GM23248 (cell line): ENCODE results near the gene CTAGE9. TPM values are rescaled to one million over a fixed set of nuclear protein-coding genes. Genes with fewer than 3 reads are reported as not detected.

Source experiments
- DNase-seq: peaks from one replicate; pipeline ENCODE4 v3.0.0-alpha.2; 2015
- H2AFZ ChIP-seq: fragments of 200-600 bp; sonication (generic); 2 replicates; pipeline ENCODE4 v1.6.1; 2016; ENCODE audit warnings: antibody characterized with exemption
- H3F3A ChIP-seq: fragments of 200-600 bp; sonication (generic); 2 replicates; pipeline ENCODE4 v1.6.1; 2016; ENCODE audit warnings: mild to moderate bottlenecking, antibody characterized with exemption, mixed run types; ENCODE audit not compliant: insufficient read depth
- H3K27ac ChIP-seq: fragments of 200-600 bp; sonication (generic); 2 replicates; pipeline ENCODE4 v1.5.1; 2016; ENCODE audit warnings: mild to moderate bottlenecking
- H3K27me3 ChIP-seq: fragments of 200-600 bp; sonication (generic); replicated peaks from 2 replicates; pipeline ENCODE4 v1.6.1; 2016; ENCODE audit warnings: mild to moderate bottlenecking; ENCODE audit not compliant: insufficient read depth
- H3K36me3 ChIP-seq: fragments of 200-600 bp; sonication (generic); 2 replicates; pipeline ENCODE4 v1.6.1; 2016; ENCODE audit warnings: low read depth, mild to moderate bottlenecking
- H3K4me1 ChIP-seq: fragments of 200-600 bp; sonication (generic); 2 replicates; pipeline ENCODE4 v1.6.1; 2016; ENCODE audit warnings: mild to moderate bottlenecking; ENCODE audit not compliant: insufficient read depth
- H3K4me2 ChIP-seq: fragments of 200-600 bp; sonication (generic); one replicate; pipeline ENCODE4 v1.6.1; 2016; ENCODE audit warnings: mild to moderate bottlenecking; ENCODE audit not compliant: unreplicated experiment
- H3K4me3 ChIP-seq: fragments of 200-600 bp; sonication (generic); 2 replicates; pipeline ENCODE4 v1.5.1; 2016; ENCODE audit warnings: mild to moderate bottlenecking
- H3K79me2 ChIP-seq: fragments of 200-600 bp; sonication (generic); 2 replicates; pipeline ENCODE4 v1.6.1; 2016; ENCODE audit warnings: mild to moderate bottlenecking; ENCODE audit not compliant: insufficient read depth
- H3K9ac ChIP-seq: fragments of 200-600 bp; sonication (generic); 2 replicates; pipeline ENCODE4 v1.6.1; 2016; ENCODE audit warnings: mild to moderate bottlenecking
- H3K9me2 ChIP-seq: fragments of 200-600 bp; sonication (generic); 2 replicates; pipeline ENCODE4 v1.6.1; 2016; ENCODE audit warnings: mixed run types, mild to moderate bottlenecking, moderate library complexity; ENCODE audit not compliant: insufficient read depth
- H3K9me3 ChIP-seq: fragments of 200-600 bp; sonication (generic); one replicate; pipeline ENCODE4 v1.6.1; 2017; ENCODE audit warnings: low read depth
- H4K20me1 ChIP-seq: fragments of 200-600 bp; sonication (generic); 2 replicates; pipeline ENCODE4 v1.6.0; 2016; ENCODE audit not compliant: insufficient read depth
- EZH2 ChIP-seq: fragments of 200-600 bp; sonication (generic); IDR thresholded peaks from 2 replicates; pipeline ENCODE4 v1.6.1; 2018; ENCODE audit warnings: antibody characterized with exemption, mild to moderate bottlenecking; ENCODE audit not compliant: insufficient read depth, poor library complexity, severe bottlenecking
- EZH2phosphoT487 ChIP-seq: fragments of 200-600 bp; sonication (generic); IDR thresholded peaks from 2 replicates; pipeline ENCODE4 v1.6.1; 2018; ENCODE audit warnings: antibody characterized with exemption, moderate library complexity, mild to moderate bottlenecking, low read depth; ENCODE audit not compliant: insufficient read depth
- WGBS, 2 experiments: methylation state at CpG; one replicate each; pipeline ENCODE4 v1.1.6; 2015 to 2017; ENCODE audit warnings: low lambda C conversion rate in 2 of 2, low coverage in 1 of 2; ENCODE audit errors: missing lambda C conversion rate in 2 of 2; 5-methylcytosine and 5-hydroxymethylcytosine counted together
- in situ Hi-C: fragments of 300-500 bp; cut with MboI; formaldehyde crosslinking; loops from 2 replicates; pipeline ENCODE4 v1.15.0; 2020
- polyA plus RNA-seq: library from polyadenylated mRNA; unstranded; fragments of >200 nt; fragmentation: Nextera tagmentation; extraction: Ambion mirVana; gene quantifications from 2 replicates; pipeline ENCODE4 v1.2.1, GENCODE V29; 2016
- total RNA-seq: library from RNA; depleted of rRNA; stranded (reverse); fragments of >200 nt; shearing (Covaris generic); gene quantifications from 2 replicates; pipeline ENCODE4 v1.2.3, GENCODE V29; 2014

CTAGE9 gene
- total and polyA plus RNA-seq, 2 experiments from 2014 or later = not detected

- H3K36me3 ChIP-seq = no peaks in the 10 kb centered on the region
- H3K27me3 ChIP-seq = no peaks in the 10 kb centered on the region
- DNase-seq = peak; percentile 84
- H3K4me1 ChIP-seq = peaks cover 16% of the 10 kb centered on the region
- peaks cover 6% of the 10 kb centered on the region; the same call in 1 of the 2 replicates for H3F3A ChIP-seq
- H3K4me2 ChIP-seq = peak overlapping the region; percentile 25
- no peaks in the 10 kb centered on the region for H4K20me1 ChIP-seq
- H3K9me2 ChIP-seq = no peaks in the 10 kb centered on the region
- no peak overlapping the region for H3K4me3 ChIP-seq
- H2AFZ ChIP-seq = 0 out of 2 replicates have a peak overlapping the region, but pooled peaks have one; percentile 16
- H3K9me3 ChIP-seq = no peaks in the 10 kb centered on the region
- in situ Hi-C loops = no loop called here
- H3K27ac ChIP-seq = peak overlapping the region; percentile 38
- H3K9ac ChIP-seq = 0 out of 2 replicates have a peak overlapping the region, but pooled peaks have one; percentile 9
- TF ChIP-seq EZH2phosphoT487 (no peak), EZH2 (no peak)
- WGBS, 2 experiments = 23 to 25% methylated on average over 4 of the region's 4 CpGs
- no peaks in the 10 kb centered on the region for H3K79me2 ChIP-seq
Observed at GRCh38 chr6:131740161-131740560, 29.3 kb upstream of the CTAGE9 start.

DNA sequence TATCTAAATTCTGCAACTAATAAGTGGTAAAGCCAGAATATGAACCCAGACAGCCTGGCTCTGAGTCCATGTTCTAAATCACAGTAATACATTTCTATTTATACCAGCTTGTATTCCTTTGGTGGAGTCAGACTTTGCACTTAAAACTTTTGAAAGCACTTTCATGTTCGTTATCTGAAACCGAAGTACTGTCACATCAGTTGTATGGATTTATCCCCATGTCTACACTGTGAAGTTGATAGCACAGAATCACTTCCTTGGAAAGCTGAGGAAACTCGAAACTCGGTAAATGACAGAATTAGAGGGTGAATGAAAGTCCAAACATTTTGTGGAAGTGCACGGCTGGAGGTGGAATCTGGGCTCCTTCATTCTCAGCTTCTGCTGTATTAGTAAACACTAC is 28.3 kb upstream of the CTAGE9 start:
- no peak for DNase-seq
- no peaks in the 10 kb centered on the region for H3K9me2 ChIP-seq
- H4K20me1 ChIP-seq = no peaks in the 10 kb centered on the region
- no peak overlapping the region for H3K4me3 ChIP-seq
- H3K79me2 ChIP-seq = no peaks in the 10 kb centered on the region
- no peak for TF ChIP-seq EZH2phosphoT487
- TF ChIP-seq EZH2 = no peak
- peaks cover 18% of the 10 kb centered on the region for H3K4me1 ChIP-seq
- no peaks in the 10 kb centered on the region for H3K9me3 ChIP-seq
- H3K4me2 ChIP-seq = no peak overlapping the region
- H3F3A ChIP-seq = peaks cover 7% of the 10 kb centered on the region; the same call in 1 of the 2 replicates
- no peaks in the 10 kb centered on the region for H3K27me3 ChIP-seq
- in situ Hi-C loops = no loop called here
- H3K9ac ChIP-seq = no peak overlapping the region
- no peaks in the 10 kb centered on the region for H3K36me3 ChIP-seq
- H2AFZ ChIP-seq = no peak overlapping the region; the same call in 1 of the 2 replicates
- H3K27ac ChIP-seq = no peak overlapping the region
- 81 to 85% methylated on average over 5 of the region's 5 CpGs for WGBS, 2 experiments

DNA sequence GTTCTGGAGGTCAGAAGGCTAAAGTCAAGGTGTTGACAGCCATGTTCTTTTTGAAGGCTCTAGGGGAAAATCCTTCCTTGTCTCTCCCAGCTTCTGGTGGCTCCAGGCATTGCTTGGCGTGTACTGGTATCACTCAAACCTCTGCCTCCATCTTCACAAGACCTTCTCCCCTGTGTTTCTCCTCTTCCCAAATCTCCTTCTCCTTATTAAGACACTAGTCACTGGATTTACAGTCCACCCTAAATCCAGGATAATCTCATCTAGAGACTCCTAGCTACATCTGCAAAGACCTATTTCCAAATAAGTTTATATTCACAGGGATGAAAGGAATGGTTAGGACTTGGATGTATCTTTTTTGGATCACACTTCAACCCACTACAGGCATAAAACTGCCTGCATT is 26.0 kb upstream of the CTAGE9 start:
- in situ Hi-C loops = no loop called here

GRCh38 chr6:131736003-131736596 is 25.3 kb upstream of the CTAGE9 start:
- TF ChIP-seq EZH2phosphoT487 (no peak), EZH2 (no peak)
- in situ Hi-C loops = no loop called here

More for the DNA sequence above, 26.0 kb upstream of the CTAGE9 start:
- no peak for DNase-seq
- Histone ChIP-seq H3K27ac (no peak overlapping the region), H3K4me1 (peaks cover 25% of the 10 kb centered on the region), H3F3A (peaks cover 14% of the 10 kb centered on the region; the same call in 1 of the 2 replicates), H3K9me3 (no peaks in the 10 kb centered on the region), H3K9ac (no peak overlapping the region), H3K4me2 (no peak overlapping the region), H2AFZ (no peak overlapping the region), H3K4me3 (no peak overlapping the region), H3K27me3 (no peaks in the 10 kb centered on the region), H3K79me2 (no peaks in the 10 kb centered on the region), H3K9me2 (no peaks in the 10 kb centered on the region), H3K36me3 (no peaks in the 10 kb centered on the region), H4K20me1 (no peaks in the 10 kb centered on the region)
- 95% methylated on average over 1 of the region's 1 CpG for whole genome bisulfite sequencing, 2 experiments
- TF ChIP-seq EZH2phosphoT487 (no peak), EZH2 (no peak)

More at GRCh38 chr6:131736003-131736596, 25.3 kb upstream of the CTAGE9 start:
- no peak overlapping the region for H3K4me2 ChIP-seq
- no peak overlapping the region for H3K27ac ChIP-seq
- H3K27me3 ChIP-seq = no peaks in the 10 kb centered on the region
- WGBS, 2 experiments = 87 to 90% methylated on average over 9 of the region's 9 CpGs
- H3K4me3 ChIP-seq = no peak overlapping the region
- no peaks in the 10 kb centered on the region for H3K9me3 ChIP-seq
- peaks cover 14% of the 10 kb centered on the region; the same call in 1 of the 2 replicates for H3F3A ChIP-seq
- H3K36me3 ChIP-seq = no peaks in the 10 kb centered on the region
- no peak overlapping the region for H2AFZ ChIP-seq
- H3K4me1 ChIP-seq = peaks cover 24% of the 10 kb centered on the region
- H3K79me2 ChIP-seq = no peaks in the 10 kb centered on the region
- H3K9me2 ChIP-seq = no peaks in the 10 kb centered on the region
- DNase-seq = no peak
- H3K9ac ChIP-seq = no peak overlapping the region
- H4K20me1 ChIP-seq = no peaks in the 10 kb centered on the region
